Activated CD8-positive, alpha-beta memory T cell treated with anti-CD3 and anti-CD28 coated beads, Interleukin-2, amount 10 ng/mL, durations not matched to agents 7 days and 5 days (primary cell): ENCODE measurements around the gene ZMIZ1. TPM values are rescaled to one million over a fixed set of nuclear protein-coding genes. Genes with fewer than 3 reads are reported as not detected.

Experiments
- ATAC-seq: fragments of 150-1000 bp; cut with Tn5 transposase; one replicate; pipeline ENCODE4 v1.10.0; 2021; ENCODE audit warnings: moderate library complexity
- CTCF ChIA-PET: fragments of 350-600 bp; sonication (Branson Sonifier 250); formaldehyde crosslinking; loops from one replicate; lab custom pipeline; 2021; ENCODE audit warnings: antibody characterized with exemption; lab: Charles Lee
- DNase-seq: peaks from one replicate; pipeline ENCODE4 v3.0.0-alpha.2; 2020
- H3K27ac Mint-ChIP-seq: one replicate; pipeline ENCODE4 v1.8.0; 2021; ENCODE audit warnings: mild to moderate bottlenecking, mixed read lengths
- H3K27me3 Mint-ChIP-seq: one replicate; pipeline ENCODE4 v1.8.0; 2021; ENCODE audit warnings: mixed read lengths
- H3K36me3 Mint-ChIP-seq: one replicate; pipeline ENCODE4 v1.8.0; 2021; ENCODE audit warnings: mild to moderate bottlenecking, mixed read lengths
- H3K4me1 Mint-ChIP-seq: one replicate; pipeline ENCODE4 v1.8.0; 2021; ENCODE audit warnings: mixed read lengths
- H3K4me3 Mint-ChIP-seq: one replicate; pipeline ENCODE4 v1.8.0; 2021; ENCODE audit warnings: mild to moderate bottlenecking, moderate library complexity, mixed read lengths
- H3K9me3 Mint-ChIP-seq: one replicate; pipeline ENCODE4 v1.8.0; 2022; ENCODE audit warnings: low read depth, mixed read lengths
- total RNA-seq, 2 experiments: library from RNA; stranded (reverse); gene quantifications; one replicate each; pipeline ENCODE4 v1.2.3, GENCODE V29; 2021

The ZMIZ1 gene
- total RNA-seq, 2 experiments from 2014 or later: 52.7 to 71.5 TPM

DNA sequence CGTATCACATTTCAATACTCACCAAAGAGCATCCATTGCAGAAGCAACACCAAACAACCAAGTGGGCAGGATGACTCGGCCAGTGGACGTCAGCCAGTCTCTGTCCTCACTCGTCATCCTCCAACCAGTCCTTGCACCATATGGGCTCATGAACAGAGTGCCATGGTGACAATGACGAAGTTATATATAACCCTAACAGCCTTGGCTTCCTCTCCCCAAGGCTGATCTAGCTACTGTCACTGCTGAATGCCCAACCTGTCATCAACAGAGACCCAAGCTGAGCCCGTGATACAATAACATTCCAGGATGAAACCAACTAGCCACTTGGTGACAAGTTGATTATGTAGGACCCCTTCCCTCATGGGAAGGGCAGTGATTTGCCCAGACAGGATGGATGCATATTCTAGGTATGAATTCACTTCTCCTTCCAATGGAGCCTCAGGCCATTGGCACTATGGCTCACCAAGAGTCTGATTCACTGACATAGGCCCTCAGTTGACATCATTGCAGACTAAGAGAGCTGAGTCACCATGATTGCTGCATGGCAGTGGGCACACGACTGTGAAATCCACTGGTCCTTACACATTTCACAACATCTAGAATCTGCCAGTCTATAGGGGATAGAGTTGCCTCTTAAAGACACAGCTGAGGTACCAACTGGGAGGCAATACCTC lies 252.2 kb downstream of the ZMIZ1 start:
- Mint-ChIP-seq H3K27me3 (no peaks in the 10 kb centered on the region), H3K27ac (peak overlapping the region; percentile 97), H3K36me3 (peaks cover 20% of the 10 kb centered on the region), H3K9me3 (peaks cover 6% of the 10 kb centered on the region), H3K4me3 (no peak overlapping the region), H3K4me1 (peaks cover 90% of the 10 kb centered on the region)
- DNase-seq: no peak
- CTCF ChIA-PET: interaction anchor here (1.0 to 13.5 kb wide), 3 partner anchors 13 to 34 kb away, joined by 3 to 171 read pairs (median 20); partner anchors contain the start of gene PPIF
- ATAC-seq: no peak

DNA sequence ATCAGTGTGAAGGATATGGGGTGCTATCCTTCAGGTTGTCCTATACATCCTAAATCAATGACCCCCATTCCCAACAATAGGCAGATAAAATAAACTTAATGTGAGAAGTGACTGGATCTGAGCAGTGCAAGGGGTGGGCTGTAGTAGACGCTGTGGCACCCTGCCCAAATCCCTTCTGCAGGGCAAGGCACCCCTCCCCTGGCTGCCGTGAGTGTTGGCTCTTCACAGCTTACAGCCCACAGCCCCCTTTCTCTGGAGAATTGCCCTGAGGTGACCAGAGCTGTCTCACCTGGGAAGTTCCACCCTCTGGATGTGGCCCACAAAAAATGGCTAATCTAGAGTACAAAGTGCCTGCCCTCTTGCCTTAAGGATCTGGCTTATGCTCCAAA lies 252.7 kb downstream of the ZMIZ1 start:
- CTCF ChIA-PET: interaction anchor here (1.0 to 13.5 kb wide), 4 partner anchors 13 to 34 kb away, joined by 3 to 171 read pairs (median 13); partner anchors contain the start of gene PPIF
- H3K27ac Mint-ChIP-seq: peak overlapping the region; percentile 97
- peaks cover 86% of the 10 kb centered on the region for H3K4me1 Mint-ChIP-seq
- no peak for ATAC-seq
- H3K36me3 Mint-ChIP-seq: peaks cover 20% of the 10 kb centered on the region
- no peak overlapping the region for H3K4me3 Mint-ChIP-seq
- H3K27me3 Mint-ChIP-seq: no peaks in the 10 kb centered on the region
- H3K9me3 Mint-ChIP-seq: peaks cover 6% of the 10 kb centered on the region
- DNase-seq: no peak

DNA sequence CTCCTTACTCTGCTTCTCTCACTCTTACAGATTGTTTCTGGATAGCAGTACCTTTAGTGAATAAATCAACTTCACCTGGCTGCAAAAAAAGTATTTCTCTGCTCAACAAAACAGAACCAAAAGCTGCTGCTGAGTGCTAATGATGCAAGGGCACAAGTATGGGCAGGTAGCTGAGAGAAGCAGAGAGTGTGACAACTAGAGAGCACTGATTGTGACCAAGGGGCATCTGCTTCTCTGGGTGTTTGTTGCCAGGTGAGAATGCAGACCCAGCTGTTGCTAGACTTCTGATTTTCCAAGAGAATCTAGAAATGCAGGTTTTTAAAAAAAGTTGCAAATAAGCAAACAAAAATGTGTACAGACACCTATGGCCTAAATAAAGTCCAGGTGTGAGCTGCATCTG lies 253.2 kb downstream of the ZMIZ1 start:
- Mint-ChIP-seq H3K9me3 (peaks cover 6% of the 10 kb centered on the region), H3K4me3 (no peak overlapping the region), H3K36me3 (peaks cover 20% of the 10 kb centered on the region), H3K27ac (peak overlapping the region; percentile 97), H3K27me3 (no peaks in the 10 kb centered on the region), H3K4me1 (peaks cover 82% of the 10 kb centered on the region)
- no peak for DNase-seq
- CTCF ChIA-PET: interaction anchor here (1.2 to 13.5 kb wide), 5 partner anchors 24 to 53 kb away, joined by 3 to 171 read pairs (median 13); partner anchors contain the start of gene PPIF
- ATAC-seq: no peak

DNA sequence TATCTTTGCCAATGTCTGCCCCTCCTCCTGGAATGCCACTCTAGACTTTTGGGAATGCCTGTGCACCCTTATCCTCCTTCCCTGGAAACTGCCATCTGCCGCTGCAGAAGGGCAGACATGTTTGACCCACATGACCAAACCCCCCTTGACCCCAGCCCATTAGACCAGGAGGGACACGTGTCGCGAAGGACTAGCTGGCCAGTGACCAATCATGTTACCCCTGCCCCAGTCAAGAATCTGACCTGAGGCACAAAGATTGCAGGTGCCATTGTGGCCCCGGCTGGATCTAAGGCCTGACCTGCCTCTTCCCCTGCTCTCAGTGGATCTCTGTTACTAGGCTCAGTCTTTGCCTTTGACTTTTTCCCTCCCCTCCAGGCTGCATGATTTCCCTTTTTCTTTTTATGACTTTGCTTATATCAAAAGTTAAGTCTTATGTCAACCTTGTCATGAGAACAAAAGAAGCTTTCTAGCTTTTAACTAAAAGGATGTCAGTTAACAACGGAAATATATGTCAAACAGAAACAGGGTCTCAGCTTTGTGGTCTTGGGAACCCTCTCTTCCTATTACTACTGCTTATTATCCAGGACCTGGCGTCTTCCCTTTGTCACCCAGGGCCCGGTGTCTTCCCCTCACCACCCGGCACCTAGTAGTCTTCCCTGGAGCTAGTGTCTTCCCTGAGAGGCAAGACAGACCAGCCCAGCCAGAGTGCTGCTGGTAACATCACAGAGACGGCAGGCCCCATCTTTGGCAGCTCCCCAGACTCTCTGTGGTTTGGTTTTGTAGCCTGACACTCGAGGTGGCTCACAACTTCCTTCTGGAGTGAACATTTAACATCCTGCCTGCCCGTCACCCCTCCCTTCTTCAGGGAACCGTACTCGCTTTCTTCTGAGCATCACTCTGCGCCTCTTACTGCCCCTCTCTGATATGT lies 254.1 kb downstream of the ZMIZ1 start:
- no peaks in the 10 kb centered on the region for H3K27me3 Mint-ChIP-seq
- peak overlapping the region; percentile 59 for H3K4me3 Mint-ChIP-seq
- H3K36me3 Mint-ChIP-seq: peaks cover 18% of the 10 kb centered on the region
- CTCF ChIA-PET: interaction anchor here (0.9 to 13.5 kb wide), 10 partner anchors 8 to 65 kb away, joined by 3 to 171 read pairs (median 6); partner anchors contain the start of gene PPIF
- H3K9me3 Mint-ChIP-seq: peaks cover 6% of the 10 kb centered on the region
- H3K27ac Mint-ChIP-seq: peak overlapping the region; percentile 97
- ATAC-seq (peak; percentile 81), DNase-seq (peak; percentile 91)
- peaks cover 72% of the 10 kb centered on the region for H3K4me1 Mint-ChIP-seq

DNA sequence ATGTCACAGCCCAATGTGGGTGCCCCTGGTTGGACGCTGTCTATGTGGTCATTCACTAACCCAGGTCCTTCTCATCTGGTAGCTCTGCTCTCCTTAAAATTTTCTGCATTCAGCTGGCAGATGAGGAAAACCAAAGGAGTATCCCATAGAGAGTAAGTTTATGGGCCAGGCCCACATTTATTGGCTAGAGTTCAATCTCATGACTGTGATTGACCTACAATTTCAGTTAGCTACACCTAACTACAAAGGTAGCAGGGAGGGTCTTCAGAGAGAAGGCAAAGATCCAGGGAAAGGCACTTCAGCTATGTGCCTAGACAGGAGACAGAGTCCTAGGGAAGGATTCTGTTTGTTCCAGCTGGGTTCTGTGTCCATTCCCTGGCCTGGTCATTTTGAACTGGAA lies 254.8 kb downstream of the ZMIZ1 start:
- peak overlapping the region; percentile 59 for H3K4me3 Mint-ChIP-seq
- peak; percentile 5 for ATAC-seq
- CTCF ChIA-PET: interaction anchor here (0.9 to 13.5 kb wide), 7 partner anchors 10 to 66 kb away, joined by 3 to 171 read pairs (median 6); partner anchors contain the start of gene PPIF
- DNase-seq: no peak
- H3K27me3 Mint-ChIP-seq: no peaks in the 10 kb centered on the region
- peaks cover 65% of the 10 kb centered on the region for H3K4me1 Mint-ChIP-seq
- H3K9me3 Mint-ChIP-seq: peaks cover 6% of the 10 kb centered on the region
- peaks cover 17% of the 10 kb centered on the region for H3K36me3 Mint-ChIP-seq
- peak overlapping the region; percentile 97 for H3K27ac Mint-ChIP-seq

DNA sequence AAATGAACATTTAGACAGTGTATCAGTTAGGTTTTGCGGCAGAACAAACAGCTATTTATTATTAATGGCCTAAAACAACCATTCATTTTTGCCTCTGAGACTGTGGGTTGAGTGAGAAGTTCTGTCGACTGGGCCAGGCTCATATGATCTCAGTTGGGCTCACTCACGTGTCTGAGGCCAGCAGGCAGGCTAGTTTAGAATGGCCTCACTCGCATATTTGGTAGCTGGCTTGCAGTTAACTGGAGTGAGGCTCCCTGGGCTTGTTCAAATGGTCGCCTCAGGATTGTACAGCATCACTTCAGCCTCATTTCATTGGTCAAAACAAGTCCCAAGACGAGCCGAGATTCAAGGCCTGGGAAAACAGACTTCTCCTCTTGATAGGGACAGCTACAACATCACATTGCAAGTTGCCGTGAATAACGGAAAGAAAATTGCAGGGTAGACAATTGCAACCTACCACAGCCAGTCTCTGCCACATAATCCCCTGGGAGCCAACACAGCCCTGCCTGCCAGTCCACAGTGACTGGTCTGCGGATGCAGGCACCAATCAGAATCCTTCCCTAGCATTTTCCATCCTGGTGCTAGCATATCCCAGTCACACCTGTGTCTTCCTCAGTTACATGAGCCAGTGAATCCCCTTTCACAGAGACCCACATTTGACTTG lies 255.4 kb downstream of the ZMIZ1 start:
- Mint-ChIP-seq H3K27me3 (no peaks in the 10 kb centered on the region), H3K27ac (peak overlapping the region; percentile 97), H3K4me1 (peaks cover 59% of the 10 kb centered on the region), H3K4me3 (no peak overlapping the region), H3K36me3 (peaks cover 11% of the 10 kb centered on the region), H3K9me3 (peaks cover 3% of the 10 kb centered on the region)
- CTCF ChIA-PET: interaction anchor here (1.4 to 13.5 kb wide), 6 partner anchors 9 to 37 kb away, joined by 4 to 171 read pairs (median 10); partner anchors contain the start of gene PPIF
- ATAC-seq: no peak
- DNase-seq: no peak

DNA sequence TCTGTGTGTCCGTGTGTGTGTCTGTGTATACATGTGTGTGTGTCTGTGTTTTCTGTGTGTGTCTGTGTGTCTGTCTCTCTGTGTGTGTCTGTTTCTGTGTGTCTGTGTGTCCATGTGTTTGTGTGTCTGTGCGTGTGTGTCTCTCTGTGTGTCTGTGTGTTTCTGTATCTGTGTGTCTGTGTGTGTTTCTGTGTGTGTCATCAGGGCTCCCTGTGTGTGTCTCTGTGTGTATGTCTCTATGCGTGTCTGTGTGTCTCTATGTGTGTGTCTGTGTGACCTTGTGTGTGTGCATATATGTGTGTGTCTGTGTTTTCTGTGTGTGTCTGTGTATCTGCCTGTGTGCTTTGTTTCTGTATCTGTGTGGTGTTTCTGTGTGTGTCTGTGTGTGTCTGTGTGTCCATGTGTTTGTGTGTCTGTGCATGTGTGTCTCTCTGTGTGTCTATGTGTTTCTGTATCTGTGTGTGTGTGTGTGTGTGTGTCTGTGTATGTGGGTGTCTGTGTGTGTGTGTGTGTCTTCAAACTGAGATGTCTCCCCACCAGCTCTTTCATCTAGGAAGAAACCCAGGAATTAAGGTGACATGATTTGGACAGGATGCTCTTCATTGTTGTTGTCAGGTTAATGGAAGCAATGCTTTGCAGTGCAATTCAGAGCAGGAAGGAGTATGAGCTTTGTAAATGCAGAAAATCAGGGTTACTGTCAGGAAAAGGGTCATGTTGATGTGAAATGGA lies 257.8 kb downstream of the ZMIZ1 start:
- ATAC-seq (no peak), DNase-seq (no peak)
- H3K9me3 Mint-ChIP-seq: no peaks in the 10 kb centered on the region
- no peaks in the 10 kb centered on the region for H3K27me3 Mint-ChIP-seq
- peaks cover 45% of the 10 kb centered on the region for H3K4me1 Mint-ChIP-seq
- CTCF ChIA-PET: interaction anchor here (2.3 kb wide), 1 partner anchor 10 kb away, joined by 8 read pairs; no protein-coding TSS in a partner anchor
- H3K36me3 Mint-ChIP-seq: peaks cover 2% of the 10 kb centered on the region
- H3K4me3 Mint-ChIP-seq: no peak overlapping the region
- no peak overlapping the region for H3K27ac Mint-ChIP-seq

DNA sequence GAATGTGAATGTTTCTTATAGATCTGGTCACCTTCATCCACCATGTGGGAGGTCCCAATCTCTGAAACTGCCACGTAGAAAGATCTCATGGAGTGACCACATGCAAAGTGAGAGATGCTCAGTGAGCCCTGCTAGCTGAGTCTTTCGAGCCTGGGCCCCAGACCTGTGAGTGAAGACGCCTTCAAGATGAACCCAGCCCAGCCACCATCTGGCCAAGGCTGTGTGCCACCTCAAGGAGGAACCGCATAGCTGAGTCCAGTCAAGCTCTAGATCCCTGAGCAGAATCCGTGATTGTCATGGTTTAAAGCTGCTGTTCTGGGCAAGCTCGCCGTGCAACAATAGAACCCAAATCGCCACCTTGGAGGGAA lies 258.3 kb downstream of the ZMIZ1 start:
- DNase-seq (no peak), ATAC-seq (no peak)
- no peaks in the 10 kb centered on the region for H3K9me3 Mint-ChIP-seq
- no peaks in the 10 kb centered on the region for H3K27me3 Mint-ChIP-seq
- no peak overlapping the region for H3K27ac Mint-ChIP-seq
- H3K4me3 Mint-ChIP-seq: no peak overlapping the region
- peaks cover 2% of the 10 kb centered on the region for H3K36me3 Mint-ChIP-seq
- CTCF ChIA-PET: interaction anchor here (2.3 kb wide), 1 partner anchor 11 kb away, joined by 8 read pairs; no protein-coding TSS in a partner anchor
- H3K4me1 Mint-ChIP-seq: peaks cover 45% of the 10 kb centered on the region

DNA sequence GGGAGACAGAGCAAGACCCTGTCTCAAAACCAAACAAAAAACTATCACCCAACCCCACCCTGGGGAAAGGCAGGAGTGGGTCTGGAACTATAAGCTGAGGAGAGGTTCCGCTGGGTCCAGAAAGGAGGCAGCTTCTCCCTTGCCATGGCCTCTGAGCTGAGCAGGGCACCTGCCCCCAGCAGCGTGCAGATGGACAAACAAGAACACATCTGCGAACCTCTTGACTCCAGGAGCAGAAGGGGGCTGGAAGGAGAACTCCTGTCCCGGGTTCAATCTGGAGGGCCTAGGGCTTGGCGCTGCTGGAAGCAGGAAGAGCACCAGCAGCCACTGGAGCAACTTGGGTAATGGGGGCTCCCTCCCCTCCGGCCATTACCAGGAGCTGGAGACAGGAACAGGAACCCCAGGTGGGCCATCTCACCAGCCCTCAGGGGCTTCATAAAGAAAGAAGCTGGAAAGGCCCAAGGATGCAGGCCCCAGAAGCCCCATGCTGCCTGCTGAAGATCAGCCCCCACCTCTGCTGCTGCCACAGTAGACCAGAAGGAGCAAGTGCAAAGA lies 259.5 kb downstream of the ZMIZ1 start:
- CTCF ChIA-PET: interaction anchor here (2.3 kb wide), 1 partner anchor 12 kb away, joined by 8 read pairs; no protein-coding TSS in a partner anchor
- Mint-ChIP-seq H3K4me3 (no peak overlapping the region), H3K4me1 (peaks cover 39% of the 10 kb centered on the region), H3K27me3 (no peaks in the 10 kb centered on the region), H3K27ac (no peak overlapping the region), H3K9me3 (no peaks in the 10 kb centered on the region), H3K36me3 (no peaks in the 10 kb centered on the region)
- ATAC-seq (no peak), DNase-seq (no peak)

DNA sequence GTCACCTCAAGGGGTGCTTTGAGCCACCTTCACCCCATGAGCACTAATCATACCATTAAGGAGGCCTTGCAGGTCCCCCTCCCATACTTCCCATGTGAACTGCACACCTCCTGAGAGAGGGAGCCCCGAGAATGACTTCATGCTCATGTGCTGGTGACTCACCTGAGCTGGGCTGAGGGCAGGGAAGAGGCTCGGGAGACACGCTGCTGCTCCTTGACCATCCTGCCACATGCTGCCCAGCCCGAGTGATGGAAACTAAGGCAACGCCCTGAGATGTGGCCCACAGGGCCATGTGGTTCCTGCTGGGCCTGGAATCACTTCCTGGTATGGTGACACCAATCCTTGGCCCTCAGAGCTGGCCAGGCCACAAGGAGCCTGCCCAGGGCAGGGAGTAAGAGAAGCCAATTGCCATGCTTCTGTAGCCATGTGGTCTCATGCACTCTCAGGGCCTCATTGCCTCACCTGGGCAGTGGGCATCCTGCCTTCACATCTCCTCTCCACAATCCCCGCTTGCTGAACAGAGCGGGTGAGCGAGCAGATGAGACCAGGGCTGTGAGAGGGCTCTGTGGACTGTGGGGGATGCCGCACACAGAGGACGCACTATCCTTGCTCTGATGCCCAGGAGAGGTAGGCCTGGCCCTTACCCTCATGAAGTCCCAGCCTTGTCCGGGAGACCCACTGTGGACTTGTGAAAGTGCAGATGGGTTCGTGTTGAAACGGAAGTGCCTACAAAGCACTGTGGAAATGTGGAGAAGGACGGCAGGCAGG lies 260.2 kb downstream of the ZMIZ1 start:
- no peak overlapping the region for H3K27ac Mint-ChIP-seq
- DNase-seq (no peak), ATAC-seq (no peak)
- H3K4me1 Mint-ChIP-seq: peaks cover 34% of the 10 kb centered on the region
- no peaks in the 10 kb centered on the region for H3K27me3 Mint-ChIP-seq
- no peak overlapping the region for H3K4me3 Mint-ChIP-seq
- no peaks in the 10 kb centered on the region for H3K9me3 Mint-ChIP-seq
- CTCF ChIA-PET: interaction anchor here (2.3 kb wide), 1 partner anchor 13 kb away, joined by 8 read pairs; no protein-coding TSS in a partner anchor
- no peaks in the 10 kb centered on the region for H3K36me3 Mint-ChIP-seq

DNA sequence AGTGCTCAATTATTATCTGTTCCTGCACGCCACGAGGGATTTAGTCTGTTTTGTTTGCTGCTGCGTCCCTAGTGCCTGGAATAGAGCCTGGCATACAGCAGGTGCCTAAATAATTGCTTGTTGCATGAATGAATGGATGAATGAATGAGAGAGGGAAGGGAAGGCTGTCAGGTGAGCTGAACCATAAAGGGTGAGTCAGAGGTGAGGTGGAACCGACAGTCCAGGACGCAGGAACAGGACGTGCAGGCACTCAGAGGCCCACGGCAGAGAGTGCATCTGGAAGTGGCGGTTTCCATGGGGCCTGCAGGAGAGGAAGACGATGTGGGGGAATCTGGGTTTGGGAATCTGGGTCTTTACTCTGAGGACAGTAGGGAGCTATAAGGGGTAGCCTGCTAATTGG lies 260.8 kb downstream of the ZMIZ1 start:
- no peak overlapping the region for H3K27ac Mint-ChIP-seq
- H3K9me3 Mint-ChIP-seq: no peaks in the 10 kb centered on the region
- H3K4me1 Mint-ChIP-seq: peaks cover 31% of the 10 kb centered on the region
- no peak for DNase-seq
- H3K27me3 Mint-ChIP-seq: no peaks in the 10 kb centered on the region
- ATAC-seq: no peak
- H3K4me3 Mint-ChIP-seq: no peak overlapping the region
- peaks cover under 1% of the 10 kb centered on the region for H3K36me3 Mint-ChIP-seq
- CTCF ChIA-PET: no interaction called here
